CD8-positive, alpha-beta memory T cell (primary cell): ENCODE data around the gene BOC. TPM values are rescaled to one million over a fixed set of nuclear protein-coding genes. Genes with fewer than 3 reads are reported as not detected.

Experiments
- CTCF ChIA-PET: fragments of 350-600 bp; sonication (Branson Sonifier 250); formaldehyde crosslinking; loops from one replicate; lab custom pipeline; 2021; ENCODE audit warnings: antibody characterized with exemption; lab: Charles Lee
- POLR2A ChIA-PET: fragments of 350-600 bp; sonication (Branson Sonifier 250); formaldehyde crosslinking; loops from one replicate; lab custom pipeline; 2021; ENCODE audit warnings: antibody characterized with exemption; lab: Charles Lee
- DNase-seq, 5 donors: peaks; one replicate each; pipeline versions ENCODE4 v3.0.0 to v3.0.0-alpha.2; 2020 to 2022; ENCODE audit warnings: mixed read lengths in 1 of 5
- H3K27ac ChIP-seq: one replicate; pipeline ENCODE4 v1.7.0; 2013; ENCODE audit warnings: low read depth, mild to moderate bottlenecking, low read length, moderate library complexity
- H3K27me3 ChIP-seq: 2 replicates; pipeline ENCODE4 v1.7.0; 2013; ENCODE audit warnings: low read length, mild to moderate bottlenecking; ENCODE audit not compliant: insufficient read depth, poor library complexity, severe bottlenecking
- H3K36me3 ChIP-seq: 2 replicates; pipeline ENCODE4 v1.7.0; 2013; ENCODE audit warnings: mild to moderate bottlenecking, low read length, moderate library complexity; ENCODE audit not compliant: insufficient read depth
- H3K4me1 ChIP-seq: 2 replicates; pipeline ENCODE4 v1.7.0; 2013; ENCODE audit warnings: mild to moderate bottlenecking, low read length, moderate library complexity; ENCODE audit not compliant: insufficient read depth
- H3K4me3 ChIP-seq: 2 replicates; pipeline ENCODE4 v1.7.0; 2013; ENCODE audit warnings: mild to moderate bottlenecking, low read length
- H3K9me3 ChIP-seq: 2 replicates; pipeline ENCODE4 v1.7.0; 2013; ENCODE audit warnings: mild to moderate bottlenecking, low read length
- H3K27ac Mint-ChIP-seq, 8 donors: one replicate each; pipeline ENCODE4 v1.8.0; 2020 to 2021; ENCODE audit warnings: mixed read lengths in 8 of 8, mild to moderate bottlenecking in 6 of 8, inconsistent platforms in 3 of 8, moderate library complexity in 3 of 8
- H3K27me3 Mint-ChIP-seq, 2 donors: one replicate each; pipeline ENCODE4 v1.8.0; 2020 to 2021; ENCODE audit warnings: mixed read lengths in 2 of 2, mild to moderate bottlenecking in 1 of 2, moderate library complexity in 1 of 2
- H3K36me3 Mint-ChIP-seq, 3 donors: one replicate each; pipeline ENCODE4 v1.8.0; 2020 to 2021; ENCODE audit warnings: mixed read lengths in 3 of 3, inconsistent platforms in 1 of 3, mild to moderate bottlenecking in 1 of 3
- H3K4me1 Mint-ChIP-seq, 3 donors: one replicate each; pipeline ENCODE4 v1.8.0; 2020 to 2021; ENCODE audit warnings: mixed read lengths in 3 of 3, inconsistent platforms in 1 of 3, mild to moderate bottlenecking in 1 of 3
- H3K4me3 Mint-ChIP-seq, 7 donors: one replicate each; pipeline ENCODE4 v1.8.0; 2020 to 2021; ENCODE audit warnings: mixed read lengths in 7 of 7, mild to moderate bottlenecking in 6 of 7, moderate library complexity in 4 of 7, inconsistent platforms in 2 of 7
- H3K9me3 Mint-ChIP-seq, 5 donors: one replicate each; pipeline ENCODE4 v1.8.0; 2020 to 2022; ENCODE audit warnings: mixed read lengths in 5 of 5, mild to moderate bottlenecking in 3 of 5, moderate library complexity in 2 of 5, inconsistent platforms in 1 of 5
- polyA plus RNA-seq: library from polyadenylated mRNA; unstranded; fragments of 300-500 nt; fragmentation: Illumina TruSeq; gene quantifications from one replicate; pipeline ENCODE4 v1.2.3, GENCODE V29; 2021
- total RNA-seq, 2 experiments: library from RNA; stranded (reverse); gene quantifications; one replicate each; pipeline ENCODE4 v1.2.3, GENCODE V29; 2021

The BOC gene
- total and polyA plus RNA-seq, 3 experiments from 2014 or later: not detected

- Histone ChIP-seq H3K9me3 (no peaks in the 10 kb centered on the region), H3K27ac (no peak overlapping the region), H3K36me3 (no peaks in the 10 kb centered on the region), H3K27me3 (no peaks in the 10 kb centered on the region), H3K4me3 (no peak overlapping the region), H3K4me1 (no peaks in the 10 kb centered on the region)
- Mint-ChIP-seq H3K9me3 (no peaks in the 10 kb centered on the region), H3K4me1 (peaks cover 2 to 11% (median 8%) of the 10 kb centered on the region in 3 donors), H3K4me3 (no peak overlapping the region), H3K27me3 (peaks cover 1 to 14% of the 10 kb centered on the region in 2 donors), H3K36me3 (no peaks in the 10 kb centered on the region), H3K27ac (no peak overlapping the region)
- ChIA-PET CTCF (interaction anchor here (1.1 kb wide), 1 partner anchor 11 kb away, joined by 3 read pairs; no protein-coding TSS in a partner anchor), POLR2A (no interaction called here)
- no peak for DNase-seq
Observed at GRCh38 chr3:113277414-113277813, 66.1 kb downstream of the BOC start.

GRCh38 chr3:113277941-113278598 is 66.7 kb downstream of the BOC start:
- Histone ChIP-seq H3K9me3 (no peaks in the 10 kb centered on the region), H3K27me3 (no peaks in the 10 kb centered on the region), H3K36me3 (no peaks in the 10 kb centered on the region), H3K27ac (no peak overlapping the region), H3K4me1 (no peaks in the 10 kb centered on the region), H3K4me3 (no peak overlapping the region)
- CTCF ChIA-PET: no interaction called here
- POLR2A ChIA-PET: no interaction called here
- peaks cover 1 to 14% of the 10 kb centered on the region in 2 donors for H3K27me3 Mint-ChIP-seq
- DNase-seq: no peak
- H3K9me3 Mint-ChIP-seq: no peaks in the 10 kb centered on the region
- no peaks in the 10 kb centered on the region for H3K36me3 Mint-ChIP-seq
- peaks cover 2 to 11% (median 8%) of the 10 kb centered on the region in 3 donors for H3K4me1 Mint-ChIP-seq
- no peak overlapping the region for H3K27ac Mint-ChIP-seq
- no peak overlapping the region for H3K4me3 Mint-ChIP-seq

DNA sequence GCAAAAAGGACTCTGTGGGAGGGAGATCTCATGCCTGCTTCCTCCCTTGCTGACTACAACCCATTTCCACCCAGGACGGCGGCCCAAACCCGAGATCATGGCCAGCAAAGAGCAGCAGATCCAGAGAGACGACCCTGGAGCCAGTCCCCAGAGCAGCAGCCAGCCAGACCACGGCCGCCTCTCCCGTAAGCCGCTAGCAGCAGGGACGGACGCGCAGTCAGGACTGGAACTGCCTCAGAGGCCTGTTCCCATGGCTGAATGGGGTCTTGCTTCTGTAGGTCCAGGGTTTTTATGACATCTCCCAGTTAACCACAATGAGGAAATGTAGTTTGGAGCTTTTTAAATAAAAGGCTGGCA is 67.2 kb downstream of the BOC start:
- H3K4me3 Mint-ChIP-seq: no peak overlapping the region
- Histone ChIP-seq H3K27ac (no peak overlapping the region), H3K4me1 (no peaks in the 10 kb centered on the region), H3K27me3 (no peaks in the 10 kb centered on the region), H3K9me3 (no peaks in the 10 kb centered on the region), H3K36me3 (no peaks in the 10 kb centered on the region), H3K4me3 (no peak overlapping the region)
- H3K27ac Mint-ChIP-seq: no peak overlapping the region
- no peaks in the 10 kb centered on the region for H3K36me3 Mint-ChIP-seq
- H3K4me1 Mint-ChIP-seq: peaks cover 2 to 11% (median 8%) of the 10 kb centered on the region in 3 donors
- ChIA-PET CTCF (no interaction called here), POLR2A (no interaction called here)
- H3K9me3 Mint-ChIP-seq: no peaks in the 10 kb centered on the region
- DNase-seq: no peak
- H3K27me3 Mint-ChIP-seq: peaks cover 3 to 14% of the 10 kb centered on the region in 2 donors

DNA sequence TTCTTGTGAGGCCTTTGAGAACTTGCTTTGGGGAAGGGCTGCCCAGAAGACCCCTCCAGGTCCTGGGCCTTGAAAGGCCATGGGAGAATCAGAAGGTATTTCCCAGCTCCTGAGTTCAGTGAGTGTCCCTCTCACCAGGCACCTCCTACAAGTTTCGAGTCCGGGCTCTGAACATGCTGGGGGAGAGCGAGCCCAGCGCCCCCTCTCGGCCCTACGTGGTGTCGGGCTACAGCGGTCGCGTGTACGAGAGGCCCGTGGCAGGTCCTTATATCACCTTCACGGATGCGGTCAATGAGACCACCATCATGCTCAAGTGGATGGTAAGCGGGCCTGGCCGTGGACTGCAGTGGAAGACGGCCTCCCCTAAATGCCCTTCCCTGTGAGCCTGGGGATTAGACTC is 68.3 kb downstream of the BOC start:
- H3K27me3 ChIP-seq: no peaks in the 10 kb centered on the region
- no peak overlapping the region for H3K27ac Mint-ChIP-seq
- H3K4me1 Mint-ChIP-seq: peaks cover 2 to 11% (median 8%) of the 10 kb centered on the region in 3 donors
- no peaks in the 10 kb centered on the region for H3K36me3 Mint-ChIP-seq
- no peak overlapping the region for H3K4me3 ChIP-seq
- no peak overlapping the region for H3K4me3 Mint-ChIP-seq
- no peaks in the 10 kb centered on the region for H3K9me3 Mint-ChIP-seq
- no peaks in the 10 kb centered on the region for H3K4me1 ChIP-seq
- no peaks in the 10 kb centered on the region for H3K36me3 ChIP-seq
- no peaks in the 10 kb centered on the region for H3K9me3 ChIP-seq
- no peak overlapping the region for H3K27ac ChIP-seq
- CTCF ChIA-PET: no interaction called here
- no peak for DNase-seq
- POLR2A ChIA-PET: no interaction called here
- peaks cover 5 to 14% of the 10 kb centered on the region in 2 donors for H3K27me3 Mint-ChIP-seq

GRCh38 chr3:113283306-113283705 is 71.9 kb downstream of the BOC start:
- no peak overlapping the region for H3K4me3 Mint-ChIP-seq
- CTCF ChIA-PET: interaction anchor here (1.2 to 1.4 kb wide), 2 partner anchors 67 to 641 kb away, joined by 3 read pairs; no protein-coding TSS in a partner anchor
- Histone ChIP-seq H3K4me1 (no peaks in the 10 kb centered on the region), H3K9me3 (no peaks in the 10 kb centered on the region), H3K27ac (no peak overlapping the region), H3K36me3 (no peaks in the 10 kb centered on the region), H3K27me3 (no peaks in the 10 kb centered on the region), H3K4me3 (no peak overlapping the region)
- no peak overlapping the region for H3K27ac Mint-ChIP-seq
- H3K4me1 Mint-ChIP-seq: no peaks in the 10 kb centered on the region
- POLR2A ChIA-PET: no interaction called here
- peaks cover 5 to 7% of the 10 kb centered on the region in 2 donors for H3K27me3 Mint-ChIP-seq
- H3K36me3 Mint-ChIP-seq: no peaks in the 10 kb centered on the region
- no peaks in the 10 kb centered on the region for H3K9me3 Mint-ChIP-seq
- DNase-seq: no peak

DNA sequence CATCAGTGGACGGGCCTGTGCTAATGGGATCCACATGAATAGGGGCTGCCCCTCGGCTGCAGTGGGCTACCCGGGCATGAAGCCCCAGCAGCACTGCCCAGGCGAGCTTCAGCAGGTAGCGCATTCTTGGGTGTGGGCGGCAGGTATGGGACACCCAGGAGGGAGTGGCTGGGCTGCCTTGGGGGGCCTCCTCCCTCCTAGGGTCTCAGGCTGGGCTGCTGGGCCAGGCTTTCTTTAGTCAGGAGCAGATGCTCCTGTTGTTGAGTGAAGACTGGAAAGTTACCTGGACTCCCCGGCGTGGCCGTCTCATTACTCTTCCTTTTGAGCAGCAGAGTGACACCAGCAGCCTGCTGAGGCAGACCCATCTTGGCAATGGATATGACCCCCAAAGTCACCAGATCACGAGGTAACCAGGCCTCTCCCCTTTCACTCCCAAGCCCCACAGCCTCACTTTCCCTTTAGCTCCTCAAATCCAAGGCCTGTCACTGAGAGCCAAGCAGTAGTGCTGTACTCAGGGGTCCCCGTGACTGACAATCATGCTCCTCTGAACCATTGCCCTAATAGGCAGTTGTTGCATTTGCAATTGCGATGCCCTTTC is 73.2 kb downstream of the BOC start:
- Mint-ChIP-seq H3K36me3 (no peaks in the 10 kb centered on the region), H3K9me3 (no peaks in the 10 kb centered on the region), H3K27ac (no peak overlapping the region), H3K27me3 (peaks cover 5 to 7% of the 10 kb centered on the region in 2 donors), H3K4me3 (no peak overlapping the region), H3K4me1 (no peaks in the 10 kb centered on the region)
- ChIA-PET CTCF (interaction anchor here (1.2 to 1.3 kb wide), 2 partner anchors 250 to 642 kb away, joined by 3 read pairs; no protein-coding TSS in a partner anchor), POLR2A (no interaction called here)
- no peak for DNase-seq
- no peaks in the 10 kb centered on the region for H3K27me3 ChIP-seq
- H3K4me3 ChIP-seq: no peak overlapping the region
- H3K9me3 ChIP-seq: no peaks in the 10 kb centered on the region
- no peak overlapping the region for H3K27ac ChIP-seq
- no peaks in the 10 kb centered on the region for H3K36me3 ChIP-seq
- H3K4me1 ChIP-seq: no peaks in the 10 kb centered on the region

DNA sequence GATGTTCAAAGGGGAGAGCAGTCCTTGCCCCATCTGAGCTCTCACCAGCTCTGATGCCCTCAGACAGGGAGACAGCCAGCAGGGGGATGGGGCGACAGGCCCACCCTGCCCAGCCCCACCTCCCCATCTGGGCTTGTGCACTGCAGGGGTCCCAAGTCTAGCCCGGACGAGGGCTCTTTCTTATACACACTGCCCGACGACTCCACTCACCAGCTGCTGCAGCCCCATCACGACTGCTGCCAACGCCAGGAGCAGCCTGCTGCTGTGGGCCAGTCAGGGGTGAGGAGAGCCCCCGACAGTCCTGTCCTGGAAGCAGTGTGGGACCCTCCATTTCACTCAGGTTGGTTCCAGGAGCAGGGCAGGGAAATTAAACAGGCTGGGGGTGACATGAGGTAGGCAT is 73.9 kb downstream of the BOC start:
- no peaks in the 10 kb centered on the region for H3K4me1 Mint-ChIP-seq
- no peak overlapping the region for H3K27ac ChIP-seq
- no peak overlapping the region for H3K4me3 Mint-ChIP-seq
- no peak overlapping the region for H3K27ac Mint-ChIP-seq
- H3K36me3 Mint-ChIP-seq: no peaks in the 10 kb centered on the region
- H3K9me3 Mint-ChIP-seq: no peaks in the 10 kb centered on the region
- no peak for DNase-seq
- no peaks in the 10 kb centered on the region for H3K9me3 ChIP-seq
- H3K27me3 ChIP-seq: no peaks in the 10 kb centered on the region
- no peaks in the 10 kb centered on the region for H3K36me3 ChIP-seq
- CTCF ChIA-PET: interaction anchor here (1.3 kb wide), 1 partner anchor 250 kb away, joined by 3 read pairs; no protein-coding TSS in a partner anchor
- POLR2A ChIA-PET: no interaction called here
- H3K27me3 Mint-ChIP-seq: peaks cover 5 to 6% of the 10 kb centered on the region in 2 donors
- no peak overlapping the region for H3K4me3 ChIP-seq
- H3K4me1 ChIP-seq: no peaks in the 10 kb centered on the region

DNA sequence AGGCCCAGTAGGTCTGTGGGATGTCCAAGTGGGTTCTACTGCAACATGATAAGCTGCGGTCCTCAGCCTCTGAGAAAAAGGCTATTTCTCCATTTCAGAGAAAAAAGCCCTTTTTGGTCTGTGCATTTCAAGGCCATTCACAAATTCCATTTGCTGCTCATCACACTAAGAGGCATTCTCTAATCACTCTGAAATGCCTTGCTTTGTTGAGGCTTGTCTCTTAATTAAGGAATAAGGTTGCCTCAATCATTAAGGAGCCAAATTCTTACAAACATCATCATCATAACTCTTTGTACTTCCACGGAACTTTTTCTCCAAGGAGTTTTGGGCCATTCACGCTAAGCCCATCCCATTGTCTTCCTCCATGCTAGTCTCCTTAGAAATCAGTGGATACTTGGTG is 74.4 kb downstream of the BOC start:
- ChIA-PET POLR2A (no interaction called here), CTCF (interaction anchor here (1.3 kb wide), 1 partner anchor 251 kb away, joined by 3 read pairs; no protein-coding TSS in a partner anchor)
- Mint-ChIP-seq H3K27ac (no peak overlapping the region), H3K9me3 (no peaks in the 10 kb centered on the region), H3K36me3 (no peaks in the 10 kb centered on the region), H3K4me1 (no peaks in the 10 kb centered on the region), H3K4me3 (no peak overlapping the region), H3K27me3 (peaks cover 1 to 5% of the 10 kb centered on the region in 2 donors)
- no peak overlapping the region for H3K27ac ChIP-seq
- H3K4me1 ChIP-seq: no peaks in the 10 kb centered on the region
- H3K36me3 ChIP-seq: no peaks in the 10 kb centered on the region
- no peaks in the 10 kb centered on the region for H3K9me3 ChIP-seq
- no peak for DNase-seq
- H3K4me3 ChIP-seq: no peak overlapping the region
- H3K27me3 ChIP-seq: no peaks in the 10 kb centered on the region
